ENCODE measurements around the gene NAALADL2.
"Not testable (repeated sequence)": the region's sequence is repeated elsewhere in the genome, so short reads cannot be mapped to it uniquely, and the experiment has no call there.

NAALADL2 gene

DNA sequence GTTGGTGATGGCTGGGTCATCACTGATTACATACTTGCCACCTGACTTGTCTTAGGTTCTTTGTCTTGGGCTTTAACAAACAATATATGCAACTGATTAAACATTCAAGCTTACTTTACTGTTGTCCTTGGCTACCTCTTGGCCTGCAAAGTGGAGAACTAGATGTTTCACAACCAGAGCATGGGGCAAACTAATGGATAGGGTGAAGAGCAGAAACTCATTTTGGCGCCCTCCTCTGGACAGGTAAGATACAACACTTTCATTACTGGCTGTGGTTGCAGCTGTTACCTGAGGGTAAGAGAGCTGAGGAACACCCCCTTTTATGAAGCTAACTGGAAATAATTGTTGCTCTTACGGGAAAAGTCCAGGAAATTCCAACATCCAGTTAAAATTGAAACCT lies 262.1 kb downstream of the NAALADL2 start:
- DNase-seq (ENCODE audit: extremely low read depth in 1 of 2, low read depth in 1 of 2): no peak

GRCh38 chr3:175127075-175127662 lies 268.0 kb downstream of the NAALADL2 start:
- DNase-seq (ENCODE audit: extremely low read depth in 1 of 2, low read depth in 1 of 2): no peak

DNA sequence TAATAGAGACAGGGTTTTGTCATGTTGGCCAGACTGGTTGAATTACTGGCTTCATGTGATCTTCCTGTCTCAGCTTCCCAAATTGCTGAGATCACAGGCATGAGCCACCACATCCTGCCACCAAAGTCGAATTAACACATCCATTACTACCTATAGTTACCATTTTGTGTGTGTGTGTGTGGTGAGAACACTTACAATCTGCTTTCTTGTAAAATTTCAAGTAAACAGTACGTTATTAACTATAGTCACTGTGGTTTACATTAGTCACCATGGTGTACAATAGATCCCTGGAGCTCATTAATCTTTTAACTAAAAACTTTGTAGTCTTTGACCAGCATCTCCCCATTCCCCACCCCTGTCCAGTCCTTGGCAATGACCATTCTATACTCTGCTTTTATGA lies 270.0 kb downstream of the NAALADL2 start:
- DNase-seq (ENCODE audit: extremely low read depth in 1 of 2, low read depth in 1 of 2): no peak

DNA sequence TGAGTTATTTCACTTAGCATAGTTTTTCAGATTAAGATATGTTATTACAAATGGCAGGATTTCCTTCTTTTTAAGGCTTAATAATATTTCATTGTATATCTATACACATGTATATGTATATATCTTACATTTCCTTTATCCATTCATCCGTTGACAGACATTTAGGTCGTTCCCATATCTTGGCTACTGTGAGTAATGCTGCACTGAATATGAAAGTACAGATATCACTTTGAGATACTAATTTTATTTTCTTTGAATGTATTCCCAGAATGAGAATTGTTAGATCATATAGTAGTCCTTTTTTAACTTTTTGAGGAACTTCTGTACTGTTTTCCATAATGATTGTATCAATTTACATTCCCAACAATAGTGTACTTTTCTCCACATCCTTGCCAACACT lies 270.4 kb downstream of the NAALADL2 start:
- DNase-seq (ENCODE audit: extremely low read depth in 1 of 2, low read depth in 1 of 2): no peak

- DNase-seq (ENCODE audit: extremely low read depth in 1 of 2, low read depth in 1 of 2): not testable (repeated sequence)
Observed at GRCh38 chr3:175131866-175132265, 272.7 kb downstream of the NAALADL2 start.

DNA sequence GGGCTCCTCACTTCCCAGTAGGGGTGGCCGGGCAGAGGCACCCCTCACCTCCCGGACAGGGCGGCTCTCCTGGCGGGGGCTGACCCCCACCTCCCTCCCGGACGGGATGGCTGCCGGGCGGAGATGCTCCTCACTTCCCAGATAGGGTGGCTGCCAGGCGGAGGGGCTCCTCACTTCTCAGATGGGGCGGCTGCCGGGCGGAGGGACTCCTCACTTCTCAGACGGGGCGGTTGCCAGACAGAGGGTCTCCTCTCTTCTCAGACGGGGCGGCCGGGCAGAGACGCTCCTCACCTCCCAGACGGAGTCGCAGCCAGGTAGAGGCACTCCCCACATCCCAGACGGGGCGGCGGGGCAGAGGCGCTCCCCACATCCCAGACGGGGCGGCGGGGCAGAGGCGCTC lies 273.6 kb downstream of the NAALADL2 start:
- not testable (repeated sequence) for DNase-seq (ENCODE audit: extremely low read depth in 1 of 2, low read depth in 1 of 2)

DNA sequence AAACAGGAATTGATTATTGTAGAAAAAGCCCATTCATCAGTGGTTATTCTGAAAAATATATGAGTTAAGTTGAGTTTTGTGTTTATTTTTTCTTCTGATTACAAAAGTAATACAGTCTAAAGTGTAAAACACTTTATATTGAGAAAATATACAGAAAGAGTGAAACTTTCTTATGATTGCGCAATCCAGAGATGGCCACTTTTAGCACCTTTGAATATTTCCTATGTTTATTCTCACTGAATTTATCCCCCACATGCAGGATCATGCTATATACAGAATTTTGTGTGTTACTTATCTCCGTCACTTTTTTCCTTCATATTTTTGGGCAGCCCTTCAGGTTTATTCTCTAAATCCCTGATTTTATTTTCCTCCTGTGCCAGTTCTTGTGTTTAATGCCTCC lies 285.2 kb downstream of the NAALADL2 start:
- no peak for DNase-seq (ENCODE audit: extremely low read depth in 1 of 2, low read depth in 1 of 2)

DNA sequence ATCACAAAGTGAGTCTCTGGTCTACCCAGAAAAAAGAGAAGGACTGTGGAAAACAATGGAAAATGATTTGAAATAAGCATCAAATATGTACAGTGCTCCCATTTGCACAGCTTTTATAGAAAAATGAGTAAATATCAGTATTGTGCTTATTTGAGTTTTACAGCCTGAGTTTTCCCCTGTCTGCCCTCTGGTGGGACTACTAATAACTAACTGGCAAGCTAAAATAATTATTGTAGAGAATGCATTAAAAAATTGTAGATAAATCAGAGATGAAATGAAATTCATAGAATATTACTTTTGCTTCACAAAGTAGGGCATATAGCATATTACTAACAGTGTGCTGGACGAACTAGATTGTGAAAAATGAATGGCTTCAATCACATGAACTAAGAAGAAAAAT lies 287.1 kb downstream of the NAALADL2 start:
- no peak for DNase-seq (ENCODE audit: extremely low read depth in 1 of 2, low read depth in 1 of 2)

- DNase-seq (ENCODE audit: extremely low read depth in 1 of 2, low read depth in 1 of 2): no peak
Observed at GRCh38 chr3:175149675-175150074, 290.5 kb downstream of the NAALADL2 start.

DNA sequence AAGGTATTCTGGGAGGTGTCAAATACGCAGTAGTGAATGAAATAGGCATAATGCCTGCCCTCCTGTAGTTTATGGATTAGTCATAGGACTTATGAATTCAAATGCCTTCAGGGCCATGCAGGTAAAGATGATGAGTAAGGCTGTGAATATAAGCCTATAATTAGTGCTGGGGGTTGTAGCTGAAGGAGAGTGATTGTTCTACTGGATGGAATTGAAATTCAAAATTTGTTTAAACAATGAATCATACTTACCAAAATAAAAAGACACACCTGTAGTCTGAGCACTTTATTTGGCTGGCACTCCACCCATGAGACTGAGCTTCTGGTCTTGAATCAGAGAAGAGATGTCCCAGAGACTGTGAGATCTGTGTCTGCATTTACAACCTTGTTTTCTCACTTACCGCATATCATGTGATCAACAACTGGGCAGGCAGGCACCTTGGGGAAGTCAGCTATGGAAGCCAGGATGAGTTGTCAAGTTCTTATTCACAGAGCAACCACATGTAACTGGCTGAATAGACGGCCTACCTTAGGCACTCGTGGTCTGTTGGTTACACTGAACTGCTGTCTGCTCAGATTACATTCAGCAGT lies 291.8 kb downstream of the NAALADL2 start:
- no peak for DNase-seq (ENCODE audit: extremely low read depth in 1 of 2, low read depth in 1 of 2)

- DNase-seq (ENCODE audit: extremely low read depth in 1 of 2, low read depth in 1 of 2): no peak
Observed at GRCh38 chr3:175153595-175153994, 294.5 kb downstream of the NAALADL2 start.

DNA sequence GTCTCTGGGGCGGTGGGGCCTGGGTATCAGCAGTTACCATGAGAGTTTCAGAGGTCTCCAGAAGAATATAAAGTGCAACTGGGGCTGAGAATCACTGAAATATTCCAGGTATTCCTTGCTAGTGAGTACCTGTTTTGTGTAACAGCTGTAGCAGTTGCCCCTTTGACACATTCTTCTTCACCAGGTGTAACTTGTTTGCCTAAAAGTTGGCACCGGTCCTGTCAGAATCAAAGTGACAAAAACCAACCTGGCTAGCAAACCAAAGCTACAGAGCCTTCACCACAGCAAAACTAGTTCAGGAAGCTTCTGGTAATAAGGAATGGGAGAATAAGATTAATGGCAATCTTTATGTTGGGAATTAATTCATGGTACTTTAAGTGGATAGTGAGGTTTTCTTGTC lies 296.0 kb downstream of the NAALADL2 start:
- DNase-seq (ENCODE audit: extremely low read depth in 1 of 2, low read depth in 1 of 2): no peak

GRCh38 chr3:175159202-175159601 lies 300.1 kb downstream of the NAALADL2 start:
- no peak for DNase-seq (ENCODE audit: extremely low read depth in 1 of 2, low read depth in 1 of 2)

DNA sequence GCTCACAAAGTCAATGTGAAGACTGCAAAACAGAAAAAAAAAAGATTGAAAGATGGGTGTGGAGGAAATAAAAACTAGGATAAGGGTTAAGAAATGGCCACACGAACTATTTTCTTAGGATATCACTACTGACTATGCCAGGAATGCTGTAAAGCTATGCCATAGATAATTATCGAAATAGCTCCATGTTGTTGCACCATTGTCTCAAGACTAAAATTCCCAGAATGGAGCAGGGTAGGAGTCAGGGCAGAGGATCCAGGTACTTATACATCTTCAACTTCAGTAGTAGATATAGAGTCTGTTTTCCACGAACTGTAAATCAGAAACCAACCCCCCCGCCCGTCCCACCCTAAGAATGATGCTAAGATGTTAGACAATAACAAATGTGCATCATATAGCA lies 302.2 kb downstream of the NAALADL2 start:
- no peak for DNase-seq (ENCODE audit: extremely low read depth in 1 of 2, low read depth in 1 of 2)

DNA sequence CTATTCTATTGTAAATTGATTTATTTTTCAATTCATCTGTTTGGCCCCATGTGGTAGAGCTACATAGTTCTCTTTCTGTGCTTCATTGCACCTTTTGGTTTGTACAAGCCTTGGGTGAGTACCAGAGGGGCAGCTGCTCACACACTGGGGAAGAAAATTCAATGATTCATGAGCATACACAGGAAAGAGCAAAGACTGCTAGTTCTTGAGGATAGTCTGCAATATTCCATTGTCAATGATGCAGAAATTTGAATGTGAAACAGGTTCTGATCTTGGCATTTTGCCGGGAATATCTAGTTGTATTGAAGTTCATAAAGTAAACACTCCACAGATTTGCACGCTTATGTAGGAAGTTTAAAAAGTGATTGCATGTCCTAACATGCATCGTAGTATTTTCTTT lies 304.6 kb downstream of the NAALADL2 start:
- DNase-seq (ENCODE audit: extremely low read depth in 1 of 2, low read depth in 1 of 2): no peak

- DNase-seq (ENCODE audit: extremely low read depth in 1 of 2, low read depth in 1 of 2): not testable (repeated sequence)
Observed at GRCh38 chr3:175173117-175173516, 314.0 kb downstream of the NAALADL2 start.

GRCh38 chr3:175176556-175176955 lies 317.4 kb downstream of the NAALADL2 start:
- DNase-seq (ENCODE audit: extremely low read depth in 1 of 2, low read depth in 1 of 2): no peak

DNA sequence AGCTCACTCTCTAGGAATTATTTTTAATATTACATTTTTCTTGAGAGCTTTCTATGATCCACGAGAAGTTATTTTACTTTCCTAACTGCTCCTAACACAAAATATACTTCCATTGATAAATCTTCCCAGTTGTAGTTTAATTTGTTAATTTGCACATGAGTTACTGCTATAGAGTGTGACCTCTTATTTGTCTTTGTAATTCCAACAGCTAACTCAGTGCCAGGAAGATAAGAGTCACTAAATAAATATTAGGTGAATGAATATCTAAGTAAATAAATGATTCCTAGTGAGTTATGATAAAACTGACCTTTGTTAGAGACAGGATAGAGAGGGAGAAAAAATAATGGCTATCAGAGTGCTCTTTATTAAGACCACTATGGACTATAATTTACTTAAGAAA lies 319.9 kb downstream of the NAALADL2 start:
- no peak for DNase-seq (ENCODE audit: extremely low read depth in 1 of 2, low read depth in 1 of 2)

- DNase-seq (ENCODE audit: extremely low read depth in 1 of 2, low read depth in 1 of 2): no peak
Observed at GRCh38 chr3:175184392-175184791, 325.3 kb downstream of the NAALADL2 start.

DNA sequence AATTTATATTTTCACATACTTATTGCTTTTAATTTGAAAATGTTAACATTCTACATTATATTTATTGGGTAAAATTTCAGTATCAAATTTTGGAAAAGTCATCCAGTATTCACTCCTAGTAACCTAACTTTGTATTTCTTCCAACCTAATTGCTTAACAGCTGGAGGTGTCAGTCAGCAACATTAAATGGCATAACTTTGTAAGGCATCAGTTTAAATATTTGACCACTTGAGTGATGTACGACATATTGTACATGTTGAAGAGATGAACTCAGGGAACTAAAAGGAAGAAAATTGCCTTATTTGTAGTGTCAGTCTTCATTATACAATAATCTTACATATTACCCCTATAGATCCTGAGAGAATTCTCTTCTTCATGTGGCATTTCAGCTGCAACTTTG lies 326.8 kb downstream of the NAALADL2 start:
- no peak for DNase-seq (ENCODE audit: extremely low read depth in 1 of 2, low read depth in 1 of 2)

- no peak for DNase-seq (ENCODE audit: extremely low read depth in 1 of 2, low read depth in 1 of 2)
Observed at GRCh38 chr3:175186511-175186910, 327.4 kb downstream of the NAALADL2 start.

- no peak for DNase-seq (ENCODE audit: extremely low read depth in 1 of 2, low read depth in 1 of 2)
Observed at GRCh38 chr3:175187586-175187985, 328.5 kb downstream of the NAALADL2 start.

- no peak for DNase-seq (ENCODE audit: extremely low read depth in 1 of 2, low read depth in 1 of 2)
Observed at GRCh38 chr3:175192536-175192935, 333.4 kb downstream of the NAALADL2 start.
